Ishikawa (cell line): ENCODE data around the gene UGDH.

ENCODE experiments used
- CEBPB ChIP-seq: IDR thresholded peaks from 2 replicates; pipeline ENCODE4 v1.6.1; 2012
- EP300 ChIP-seq: IDR thresholded peaks from 2 replicates; pipeline ENCODE4 v1.6.1; 2012; ENCODE audit warnings: borderline replicate concordance
- RAD21 ChIP-seq: IDR thresholded peaks from 2 replicates; pipeline ENCODE4 v1.6.1; 2012; ENCODE audit warnings: low read depth
- YY1 ChIP-seq: IDR thresholded peaks from 2 replicates; pipeline ENCODE4 v1.6.1; 2012; ENCODE audit warnings: low read depth
- TF ChIP-seq, protein P1 (sequence below): IDR thresholded peaks from 2 replicates; pipeline ENCODE4 v1.6.1; 2012; ENCODE audit warnings: low read depth, mild to moderate bottlenecking

- TF ChIP-seq, protein P1, sequence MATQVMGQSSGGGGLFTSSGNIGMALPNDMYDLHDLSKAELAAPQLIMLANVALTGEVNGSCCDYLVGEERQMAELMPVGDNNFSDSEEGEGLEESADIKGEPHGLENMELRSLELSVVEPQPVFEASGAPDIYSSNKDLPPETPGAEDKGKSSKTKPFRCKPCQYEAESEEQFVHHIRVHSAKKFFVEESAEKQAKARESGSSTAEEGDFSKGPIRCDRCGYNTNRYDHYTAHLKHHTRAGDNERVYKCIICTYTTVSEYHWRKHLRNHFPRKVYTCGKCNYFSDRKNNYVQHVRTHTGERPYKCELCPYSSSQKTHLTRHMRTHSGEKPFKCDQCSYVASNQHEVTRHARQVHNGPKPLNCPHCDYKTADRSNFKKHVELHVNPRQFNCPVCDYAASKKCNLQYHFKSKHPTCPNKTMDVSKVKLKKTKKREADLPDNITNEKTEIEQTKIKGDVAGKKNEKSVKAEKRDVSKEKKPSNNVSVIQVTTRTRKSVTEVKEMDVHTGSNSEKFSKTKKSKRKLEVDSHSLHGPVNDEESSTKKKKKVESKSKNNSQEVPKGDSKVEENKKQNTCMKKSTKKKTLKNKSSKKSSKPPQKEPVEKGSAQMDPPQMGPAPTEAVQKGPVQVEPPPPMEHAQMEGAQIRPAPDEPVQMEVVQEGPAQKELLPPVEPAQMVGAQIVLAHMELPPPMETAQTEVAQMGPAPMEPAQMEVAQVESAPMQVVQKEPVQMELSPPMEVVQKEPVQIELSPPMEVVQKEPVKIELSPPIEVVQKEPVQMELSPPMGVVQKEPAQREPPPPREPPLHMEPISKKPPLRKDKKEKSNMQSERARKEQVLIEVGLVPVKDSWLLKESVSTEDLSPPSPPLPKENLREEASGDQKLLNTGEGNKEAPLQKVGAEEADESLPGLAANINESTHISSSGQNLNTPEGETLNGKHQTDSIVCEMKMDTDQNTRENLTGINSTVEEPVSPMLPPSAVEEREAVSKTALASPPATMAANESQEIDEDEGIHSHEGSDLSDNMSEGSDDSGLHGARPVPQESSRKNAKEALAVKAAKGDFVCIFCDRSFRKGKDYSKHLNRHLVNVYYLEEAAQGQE, result no peak
- TF ChIP-seq YY1, result no peak
- TF ChIP-seq CEBPB, result no peak
- TF ChIP-seq RAD21, result no peak
- no peak for TF ChIP-seq EP300
Observed at GRCh38 chr4:39502019-39502663, 25.1 kb downstream of the UGDH start.
